Amygdala (tissue), 56 donors: ENCODE data around the gene SIK3.

ENCODE experiments used
- DNase-seq, 56 donors: peaks; one replicate each; lab custom pipeline; 2025; lab: John Stamatoyannopoulos, UW

SIK3 gene

GRCh38 chr11:116938471-116939070 lies 159.7 kb downstream of the SIK3 start:
- DNase-seq, result no peak

GRCh38 chr11:116936754-116937446 lies 161.3 kb downstream of the SIK3 start:
- DNase-seq, result no peak

GRCh38 chr11:116935514-116935913 lies 162.7 kb downstream of the SIK3 start:
- DNase-seq, result no peak

GRCh38 chr11:116935089-116935488 lies 163.1 kb downstream of the SIK3 start:
- DNase-seq, result no peak

- DNase-seq, result no peak
Measured at GRCh38 chr11:116933961-116934360, 164.3 kb downstream of the SIK3 start.

- no peak for DNase-seq
Measured at GRCh38 chr11:116932181-116932580, 166.0 kb downstream of the SIK3 start.

GRCh38 chr11:116931206-116931953 lies 166.8 kb downstream of the SIK3 start:
- no peak for DNase-seq

GRCh38 chr11:116930586-116930985 lies 167.6 kb downstream of the SIK3 start:
- no peak for DNase-seq

GRCh38 chr11:116930177-116930576 lies 168.1 kb downstream of the SIK3 start:
- peak in 7 of 56 donors; percentile 1 to 14 (median 6) for DNase-seq

GRCh38 chr11:116929414-116930090 lies 168.7 kb downstream of the SIK3 start:
- no peak for DNase-seq

GRCh38 chr11:116928845-116929244 lies 169.4 kb downstream of the SIK3 start:
- DNase-seq, result no peak

GRCh38 chr11:116928102-116928777 lies 170.0 kb downstream of the SIK3 start:
- DNase-seq, result no peak

GRCh38 chr11:116927163-116927974 lies 170.9 kb downstream of the SIK3 start:
- DNase-seq, result no peak

- DNase-seq, result no peak
Measured at GRCh38 chr11:116925050-116925449, 173.2 kb downstream of the SIK3 start.

GRCh38 chr11:116918925-116919655 lies 179.1 kb downstream of the SIK3 start:
- no peak for DNase-seq

GRCh38 chr11:116917632-116918031 lies 180.6 kb downstream of the SIK3 start:
- DNase-seq, result no peak

GRCh38 chr11:116916886-116917285 lies 181.3 kb downstream of the SIK3 start:
- no peak for DNase-seq

- no peak for DNase-seq
Measured at GRCh38 chr11:116916052-116916451, 182.2 kb downstream of the SIK3 start.

- DNase-seq, result no peak
Measured at GRCh38 chr11:116913000-116913399, 185.2 kb downstream of the SIK3 start.
